ENCODE results near the gene MPZ.

DNA sequence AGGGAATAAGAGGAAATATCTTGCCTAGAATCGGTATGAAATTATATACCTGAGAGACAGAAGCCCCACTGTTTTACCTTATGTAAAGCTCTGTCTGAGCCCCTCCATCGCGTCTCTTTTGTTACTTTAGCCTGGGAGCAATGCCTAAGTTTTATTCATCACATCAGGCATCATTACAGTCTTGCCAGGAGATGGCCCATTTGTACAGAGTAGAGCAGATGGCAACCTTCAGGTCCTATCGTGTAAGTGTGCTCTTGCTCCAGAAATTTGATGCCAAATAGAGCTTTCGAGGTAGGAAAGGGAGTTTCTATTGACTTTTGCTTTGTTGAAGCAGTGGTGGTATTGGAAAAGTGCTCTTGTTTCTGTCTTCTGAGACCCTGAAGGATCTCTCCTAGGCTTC is 33.1 kb upstream of the MPZ start:
- TF ChIP-seq POLR2A (IDR thresholded peaks at IDR 0.05): no peak
- TF ChIP-seq, protein P1, sequence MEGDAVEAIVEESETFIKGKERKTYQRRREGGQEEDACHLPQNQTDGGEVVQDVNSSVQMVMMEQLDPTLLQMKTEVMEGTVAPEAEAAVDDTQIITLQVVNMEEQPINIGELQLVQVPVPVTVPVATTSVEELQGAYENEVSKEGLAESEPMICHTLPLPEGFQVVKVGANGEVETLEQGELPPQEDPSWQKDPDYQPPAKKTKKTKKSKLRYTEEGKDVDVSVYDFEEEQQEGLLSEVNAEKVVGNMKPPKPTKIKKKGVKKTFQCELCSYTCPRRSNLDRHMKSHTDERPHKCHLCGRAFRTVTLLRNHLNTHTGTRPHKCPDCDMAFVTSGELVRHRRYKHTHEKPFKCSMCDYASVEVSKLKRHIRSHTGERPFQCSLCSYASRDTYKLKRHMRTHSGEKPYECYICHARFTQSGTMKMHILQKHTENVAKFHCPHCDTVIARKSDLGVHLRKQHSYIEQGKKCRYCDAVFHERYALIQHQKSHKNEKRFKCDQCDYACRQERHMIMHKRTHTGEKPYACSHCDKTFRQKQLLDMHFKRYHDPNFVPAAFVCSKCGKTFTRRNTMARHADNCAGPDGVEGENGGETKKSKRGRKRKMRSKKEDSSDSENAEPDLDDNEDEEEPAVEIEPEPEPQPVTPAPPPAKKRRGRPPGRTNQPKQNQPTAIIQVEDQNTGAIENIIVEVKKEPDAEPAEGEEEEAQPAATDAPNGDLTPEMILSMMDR (IDR thresholded peaks at IDR 0.05): no peak

Data from esophagus squamous epithelium (tissue), 4 donors.